Liver (tissue), 9 donors: ENCODE data around the gene PPP2R5A. TPM values are rescaled to one million over a fixed set of nuclear protein-coding genes. Genes with fewer than 3 reads are reported as not detected.

ENCODE experiments used
- DNase-seq: peaks from one replicate; pipeline ENCODE4 v3.0.0-alpha.2; 2017; ENCODE audit warnings: low spot score
- H3K27ac ChIP-seq, 2 donors: one replicate each; pipeline ENCODE4 v1.7.0; 2013; ENCODE audit warnings: inconsistent platforms in 2 of 2, low read length in 2 of 2, control low read depth in 1 of 2, low read depth in 1 of 2, mild to moderate bottlenecking in 1 of 2
- H3K27me3 ChIP-seq, 4 donors: one replicate each; pipeline versions ENCODE4 v1.6.1 to v1.7.0; 2013; ENCODE audit warnings: low read length in 3 of 4, inconsistent platforms in 1 of 4, mild to moderate bottlenecking in 1 of 4, moderate library complexity in 1 of 4; ENCODE audit not compliant: control insufficient read depth in 4 of 4, insufficient read depth in 4 of 4
- H3K36me3 ChIP-seq, 4 donors: one replicate each; pipeline versions ENCODE4 v1.6.1 to v1.7.0; 2013; ENCODE audit warnings: low read length in 3 of 4, mild to moderate bottlenecking in 3 of 4, low read depth in 1 of 4, moderate library complexity in 1 of 4; ENCODE audit not compliant: control insufficient read depth in 4 of 4, insufficient read depth in 3 of 4
- H3K4me1 ChIP-seq, 4 donors: one replicate each; pipeline versions ENCODE4 v1.6.1 to v1.7.0; 2013; ENCODE audit warnings: low read length in 3 of 4, mild to moderate bottlenecking in 3 of 4, moderate library complexity in 1 of 4; ENCODE audit not compliant: control insufficient read depth in 4 of 4, insufficient read depth in 4 of 4
- H3K4me3 ChIP-seq, 3 donors: one replicate each; pipeline versions ENCODE4 v1.6.1 to v1.7.0; 2013; ENCODE audit warnings: low read length in 3 of 3, control low read depth in 1 of 3, low read depth in 1 of 3, mild to moderate bottlenecking in 1 of 3
- H3K9ac ChIP-seq, 2 donors: one replicate each; pipeline ENCODE4 v1.7.0; 2013; ENCODE audit warnings: low read length in 2 of 2, mild to moderate bottlenecking in 2 of 2, moderate library complexity in 2 of 2, control low read depth in 1 of 2, low read depth in 1 of 2
- H3K9me3 ChIP-seq, 4 donors: one replicate each; pipeline versions ENCODE4 v1.6.1 to v1.7.0; 2013; ENCODE audit warnings: low read length in 3 of 4; ENCODE audit not compliant: control insufficient read depth in 4 of 4
- ATF3 ChIP-seq: IDR thresholded peaks from 2 replicates; pipeline ENCODE4 v1.6.1; 2016; ENCODE audit warnings: antibody characterized with exemption
- CTCF ChIP-seq: fragments of 150-350 bp; IDR thresholded peaks from 2 replicates; pipeline ENCODE4 v1.5.1; 2017; ENCODE audit warnings: improper control_type of control experiment, low read depth, low read length; ENCODE audit not compliant: missing input control
- EGR1 ChIP-seq, 2 donors: IDR thresholded peaks; 2 replicates each; pipeline ENCODE4 v1.6.1; 2016 to 2018; ENCODE audit warnings: antibody characterized with exemption in 2 of 2, low read depth in 2 of 2
- FOXA1 ChIP-seq: IDR thresholded peaks from 2 replicates; pipeline ENCODE4 v1.6.1; 2016; ENCODE audit warnings: antibody characterized with exemption
- FOXA2 ChIP-seq: IDR thresholded peaks from 2 replicates; pipeline ENCODE4 v1.6.1; 2016; ENCODE audit warnings: antibody characterized with exemption
- GABPA ChIP-seq, 2 donors: IDR thresholded peaks in 1 of 2; conservative IDR thresholded peaks in 1 of 2; 2 replicates each; pipeline ENCODE4 v1.6.1; 2016; ENCODE audit warnings: antibody characterized with exemption in 2 of 2, mild to moderate bottlenecking in 1 of 2, moderate library complexity in 1 of 2
- HNF4A ChIP-seq, 2 donors: conservative IDR thresholded peaks; 2 replicates each; pipeline ENCODE4 v1.6.1; 2016; ENCODE audit warnings: antibody characterized with exemption in 2 of 2, mild to moderate bottlenecking in 2 of 2
- JUND ChIP-seq, 2 donors: IDR thresholded peaks; 2 replicates each; pipeline ENCODE4 v1.6.1; 2016; ENCODE audit warnings: antibody characterized with exemption in 2 of 2
- MAX ChIP-seq: IDR thresholded peaks from 2 replicates; pipeline ENCODE4 v1.6.1; 2016; ENCODE audit warnings: antibody characterized with exemption
- RAD21 ChIP-seq, 2 donors: IDR thresholded peaks; 2 replicates each; pipeline ENCODE4 v1.6.1; 2016; ENCODE audit warnings: antibody characterized with exemption in 2 of 2, mild to moderate bottlenecking in 2 of 2
- REST ChIP-seq: IDR thresholded peaks from 2 replicates; pipeline ENCODE4 v1.6.1; 2016; ENCODE audit warnings: antibody characterized with exemption, mild to moderate bottlenecking
- RXRA ChIP-seq, 2 donors: IDR thresholded peaks; 2 replicates each; pipeline ENCODE4 v1.6.1; 2017 to 2018; ENCODE audit warnings: antibody characterized with exemption in 2 of 2, mild to moderate bottlenecking in 1 of 2
- SP1 ChIP-seq: IDR thresholded peaks from 2 replicates; pipeline ENCODE4 v1.6.1; 2018; ENCODE audit warnings: antibody characterized with exemption, mild to moderate bottlenecking
- TAF1 ChIP-seq: conservative IDR thresholded peaks from 2 replicates; pipeline ENCODE4 v1.6.1; 2016; ENCODE audit warnings: antibody characterized with exemption, mild to moderate bottlenecking
- WGBS: extraction: QIAGEN DNeasy Blood & Tissue Kit; methylation state at CpG from one replicate; pipeline ENCODE4 v1.1.7; 2013; 5-methylcytosine and 5-hydroxymethylcytosine counted together
- polyA plus RNA-seq, 2 donors: library from polyadenylated mRNA; stranded (reverse) in 1 of 2; unstranded in 1 of 2; fragments of 200-250 nt in 1 of 2; fragments of >200 nt in 1 of 2; fragmentation: Nextera tagmentation in 1 of 2; extraction: Ambion mirVana in 1 of 2; gene quantifications; one replicate each; pipeline versions ENCODE4 v1.2.1 to v1.2.3, GENCODE V29; 2013 to 2015
- total RNA-seq, 2 donors: library from RNA; depleted of rRNA; stranded (reverse); fragments of >200 nt; gene quantifications; one replicate each; pipeline ENCODE4 v1.2.3, GENCODE V29; 2014
- donor health status: healthy.
- donor health status: healthy.
- donor health status: healthy.
- donor health status: healthy.
- donor health status: healthy.

The PPP2R5A gene
- total and polyA plus RNA-seq, 4 donors = 22.9 to 40.7 (median 28.5) TPM

- H3K36me3 ChIP-seq = peaks cover 3 to 30% (median 23%) of the 10 kb centered on the region in 4 donors
- WGBS = 87% methylated on average over 7 of the region's 7 CpGs
- no peak overlapping the region for H3K27ac ChIP-seq
- H3K9ac ChIP-seq = no peak overlapping the region
- H3K27me3 ChIP-seq = no peaks in the 10 kb centered on the region
- H3K9me3 ChIP-seq = no peaks in the 10 kb centered on the region
- H3K4me1 ChIP-seq = no peaks in the 10 kb centered on the region
- TF ChIP-seq JUND (IDR thresholded peaks at IDR 0.05) (no peak), HNF4A (conservative IDR thresholded peaks at IDR 0.05) (no peak), RXRA (IDR thresholded peaks at IDR 0.05) (no peak), ATF3 (no peak), FOXA1 (no peak), FOXA2 (no peak), TAF1 (no peak), SP1 (no peak), REST (no peak), CTCF (no peak), EGR1 (IDR thresholded peaks at IDR 0.05; ENCODE audit: low read depth in 2 of 2) (no peak), GABPA (IDR thresholded peaks at IDR 0.05 in 1 of 2, conservative IDR thresholded peaks at IDR 0.05 in 1 of 2) (no peak)
- no peak overlapping the region for H3K4me3 ChIP-seq
- no peak for DNase-seq
Observed at GRCh38 chr1:212364985-212365384, 79.8 kb downstream of the PPP2R5A start.

GRCh38 chr1:212366901-212367300 lies 81.7 kb downstream of the PPP2R5A start:
- TF ChIP-seq MAX = no peak
- TF ChIP-seq RAD21 (IDR thresholded peaks at IDR 0.05) = no peak

More at GRCh38 chr1:212366901-212367300, 81.7 kb downstream of the PPP2R5A start:
- DNase-seq = no peak
- H3K4me1 ChIP-seq = no peaks in the 10 kb centered on the region
- H3K36me3 ChIP-seq = peaks cover 2 to 15% (median 10%) of the 10 kb centered on the region in 4 donors
- H3K4me3 ChIP-seq = no peak overlapping the region
- H3K9ac ChIP-seq = no peak overlapping the region
- no peak overlapping the region for H3K27ac ChIP-seq
- H3K27me3 ChIP-seq = no peaks in the 10 kb centered on the region
- H3K9me3 ChIP-seq = no peaks in the 10 kb centered on the region
- WGBS = 74% methylated on average over 5 of the region's 5 CpGs
